Osteocyte (in vitro differentiated cells): ENCODE measurements around the gene DLL1. TPM values are rescaled to one million over a fixed set of nuclear protein-coding genes. Genes with fewer than 3 reads are reported as not detected.

Source experiments
- DNase-seq: peaks from one replicate; pipeline ENCODE4 v3.0.0; 2021; ENCODE audit warnings: mixed read lengths; ENCODE audit not compliant: unreplicated experiment; ENCODE audit errors: extremely low spot score
- H3K27ac Mint-ChIP-seq: one replicate; pipeline ENCODE4 v1.8.0; 2021; ENCODE audit warnings: mild to moderate bottlenecking, mixed read lengths; ENCODE audit not compliant: unreplicated experiment
- H3K27me3 Mint-ChIP-seq: one replicate; pipeline ENCODE4 v1.8.0; 2021; ENCODE audit warnings: mixed read lengths; ENCODE audit not compliant: unreplicated experiment
- H3K36me3 Mint-ChIP-seq: one replicate; pipeline ENCODE4 v1.8.0; 2021; ENCODE audit warnings: mixed read lengths; ENCODE audit not compliant: unreplicated experiment
- H3K4me1 Mint-ChIP-seq: one replicate; pipeline ENCODE4 v1.8.0; 2021; ENCODE audit warnings: mixed read lengths; ENCODE audit not compliant: unreplicated experiment
- H3K4me3 Mint-ChIP-seq: one replicate; pipeline ENCODE4 v1.8.0; 2021; ENCODE audit warnings: mild to moderate bottlenecking, moderate library complexity, mixed read lengths; ENCODE audit not compliant: unreplicated experiment
- H3K9me3 Mint-ChIP-seq: one replicate; pipeline ENCODE4 v1.8.0; 2021; ENCODE audit warnings: mixed read lengths; ENCODE audit not compliant: unreplicated experiment
- CTCF ChIP-seq: fragments of 200-600 bp; sonication (generic); IDR thresholded peaks from 2 replicates; pipeline ENCODE4 v1.5.0; 2021; ENCODE audit warnings: antibody characterized with exemption, mild to moderate bottlenecking, moderate library complexity
- microRNA-seq: library from miRNA; unstranded; fragments of <30 nt; microRNA quantifications from one replicate; pipeline ENCODE4 v1.1.0, GENCODE V29; 2020; ENCODE audit not compliant: unreplicated experiment
- total RNA-seq: library from RNA; stranded (reverse); gene quantifications from 2 replicates; pipeline ENCODE4 v1.2.1, GENCODE V29; 2021

The DLL1 gene
- total RNA-seq, 1 donor from 2014 or later, result 1.6 TPM

DNA sequence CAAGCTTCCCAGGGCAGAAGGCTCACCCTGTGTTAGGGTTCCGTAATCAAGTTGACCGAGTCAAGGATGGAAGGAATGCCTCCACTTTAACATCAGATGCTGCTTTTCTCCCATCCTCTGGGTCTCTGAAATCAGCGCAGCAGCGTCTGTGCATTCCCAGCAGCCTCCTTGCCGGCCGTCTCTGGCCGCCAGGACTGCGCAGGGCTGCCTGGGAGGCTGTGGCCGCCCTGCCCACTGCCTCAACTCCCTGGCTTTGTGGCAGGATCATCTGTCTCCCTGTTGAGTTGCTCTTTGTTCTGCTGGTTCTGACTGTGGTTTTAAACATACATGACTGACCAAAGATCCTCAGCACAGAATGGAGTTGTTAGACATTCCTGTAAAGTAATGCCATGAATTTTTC is 56.5 kb downstream of the DLL1 start:
- Mint-ChIP-seq H3K27me3 (peaks cover 18% of the 10 kb centered on the region), H3K9me3 (no peaks in the 10 kb centered on the region), H3K36me3 (no peaks in the 10 kb centered on the region), H3K4me3 (no peak overlapping the region), H3K4me1 (no peaks in the 10 kb centered on the region), H3K27ac (no peak overlapping the region)
- no peak for DNase-seq
- TF ChIP-seq CTCF, result no peak

DNA sequence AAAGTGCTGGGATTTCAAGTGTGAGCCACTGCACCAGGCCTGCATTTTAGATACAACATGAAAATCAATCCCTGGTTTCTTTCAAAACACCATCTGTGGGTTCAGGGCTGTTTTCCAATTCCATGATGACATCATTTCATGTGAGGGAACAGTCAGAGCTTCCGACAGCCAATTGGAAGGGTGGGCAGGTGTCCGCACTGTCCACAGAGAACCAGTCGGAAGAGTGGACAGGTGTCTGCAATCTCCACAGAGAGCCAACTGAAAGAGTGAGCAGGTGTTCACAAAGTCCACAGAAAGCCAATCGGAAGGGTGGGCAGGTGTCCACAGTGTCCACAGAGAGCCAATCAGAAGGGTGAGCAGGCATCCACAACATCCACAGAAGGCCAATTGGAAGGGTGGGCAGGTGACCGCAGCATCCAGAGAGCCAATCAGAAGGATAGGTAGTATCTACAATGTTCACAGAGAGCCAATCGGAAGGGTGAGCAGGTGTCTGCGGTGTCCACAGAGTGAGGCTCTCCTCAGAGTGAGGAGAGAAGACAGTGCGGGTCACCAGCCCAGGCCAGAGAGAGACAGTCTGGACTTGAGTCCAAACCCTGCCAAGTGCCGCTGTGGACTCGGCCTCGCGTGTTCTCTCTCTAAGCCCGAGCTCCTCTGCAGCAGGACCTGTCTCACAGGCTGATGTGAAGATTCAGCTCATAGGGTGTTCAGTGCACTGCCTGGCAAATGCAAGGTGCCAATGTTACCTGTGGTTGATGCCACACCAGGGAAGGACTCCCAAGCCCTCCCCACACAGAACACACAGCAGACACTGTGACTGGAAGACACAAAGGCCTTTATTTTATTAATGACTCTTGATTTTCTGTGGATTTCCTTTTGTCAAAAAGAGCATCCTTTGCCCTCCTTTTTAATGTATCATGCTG is 57.3 kb downstream of the DLL1 start:
- Mint-ChIP-seq H3K27me3 (peaks cover 18% of the 10 kb centered on the region), H3K4me3 (no peak overlapping the region), H3K4me1 (no peaks in the 10 kb centered on the region), H3K9me3 (no peaks in the 10 kb centered on the region), H3K36me3 (no peaks in the 10 kb centered on the region), H3K27ac (no peak overlapping the region)
- no peak for DNase-seq
- no peak for TF ChIP-seq CTCF

Small RNA genes within 50 kb of the gene (microRNA-seq; reads per million reads assigned to microRNA genes)
- not detected for gene MIR4644

Other genes with a start within 250 kb of the DLL1 start
- 34.0 and 36.9 TPM in 2 replicates for gene FAM120B, start 15.7 kb upstream of the DLL1 start, total RNA-seq